A549 (cell line): ENCODE data around the gene SLC2A1. TPM values are rescaled to one million over a fixed set of nuclear protein-coding genes. Genes with fewer than 3 reads are reported as not detected.

Experiments used
- ATAC-seq, 2 experiments: fragments of 200-7000 bp in 1 of 2; fragments of >200 bp in 1 of 2; cut with Nextera tagmentation in 1 of 2; cut with Tn5 transposase in 1 of 2; 3 replicates each; pipeline versions ENCODE4 v1.8.0 to v1.9.1; 2018 to 2020; ENCODE audit warnings: mild to moderate bottlenecking in 1 of 2, moderate library complexity in 1 of 2
- CTCF ChIA-PET: fragments of 300-600 bp; sonication (Branson Sonifier 250); formaldehyde crosslinking; extraction: SDS; loops from one replicate; lab custom pipeline; 2021; ENCODE audit warnings: antibody characterized with exemption, inconsistent platforms; lab: Yijun Ruan, JAX
- POLR2A ChIA-PET: fragments of 350-600 bp; formaldehyde crosslinking; extraction: SDS; loops from one replicate; lab custom pipeline; 2021; ENCODE audit warnings: antibody characterized with exemption, inconsistent platforms; lab: Yijun Ruan, JAX
- DNase-seq, 2 experiments: peaks; one replicate each; pipeline versions ENCODE4 v3.0.0 to v3.0.0-alpha.2; 2011 to 2016; ENCODE audit warnings: low read depth in 1 of 2, low spot score in 1 of 2
- FAIRE-seq: peaks from 2 replicates; lab custom pipeline; 2011; peaks lifted over from hg19 to GRCh38; lab: Jason Lieb, UNC
- H3K27ac ChIP-seq, 2 experiments: fragments of >200 bp; sonication (Bioruptor Twin); formaldehyde crosslinking; 3 replicates each; pipeline ENCODE4 v1.5.1; 2016 to 2017
- H3K4me1 ChIP-seq: fragments of >200 bp; sonication (Bioruptor Twin); formaldehyde crosslinking; 3 replicates; pipeline ENCODE4 v1.6.1; 2016
- H3K4me2 ChIP-seq: fragments of >200 bp; sonication (Bioruptor Twin); formaldehyde crosslinking; 3 replicates; pipeline ENCODE4 v1.6.1; 2016
- H3K4me3 ChIP-seq: fragments of >200 bp; sonication (Bioruptor Twin); formaldehyde crosslinking; 3 replicates; pipeline ENCODE4 v1.5.1; 2016
- H3K9me3 ChIP-seq: fragments of >200 bp; sonication (Bioruptor Twin); formaldehyde crosslinking; 3 replicates; pipeline ENCODE4 v1.6.1; 2016
- CBX8 ChIP-seq: fragments of 200-600 bp; sonication (generic); IDR thresholded peaks from 2 replicates; pipeline ENCODE4 v1.6.1; 2016
- CEBPB ChIP-seq, 2 experiments: fragments of >200 bp in 1 of 2; sonication (Bioruptor Twin) in 1 of 2; formaldehyde crosslinking in 1 of 2; IDR thresholded peaks; 2 replicates each; pipeline ENCODE4 v1.6.1; 2012 to 2016
- CHD4 ChIP-seq: fragments of 200-600 bp; sonication (generic); IDR thresholded peaks from 2 replicates; pipeline ENCODE4 v1.6.1; 2016; ENCODE audit warnings: antibody characterized with exemption, mild to moderate bottlenecking, borderline replicate concordance
- EP300 ChIP-seq, 2 experiments: fragments of >200 bp; sonication (Bioruptor Twin); formaldehyde crosslinking; IDR thresholded peaks; 2 replicates in 1 of 2; 3 replicates in 1 of 2; pipeline ENCODE4 v1.6.1; 2016 to 2017
- ESRRA ChIP-seq: fragments of 150-350 bp; IDR thresholded peaks from 2 replicates; pipeline ENCODE4 v1.6.1; 2014; ENCODE audit warnings: mild to moderate bottlenecking, low read length, borderline replicate concordance
- FOSB ChIP-seq: fragments of 250-450 bp; sonication (Bioruptor Pico); IDR thresholded peaks from 2 replicates; pipeline ENCODE4 v1.5.0; 2020; ENCODE audit warnings: mild to moderate bottlenecking, moderate library complexity
- FOSL2 ChIP-seq, 2 experiments: fragments of 450-650 bp in 1 of 2; fragments of >200 bp in 1 of 2; sonication (Bioruptor Twin) in 1 of 2; formaldehyde crosslinking; IDR thresholded peaks; 2 replicates each; pipeline versions ENCODE4 v1.5.0 to v1.6.1; 2016 to 2020; ENCODE audit warnings: mild to moderate bottlenecking in 1 of 2, moderate library complexity in 1 of 2
- HOXB13 ChIP-seq: fragments of 250-450 bp; sonication (Bioruptor Pico); IDR thresholded peaks from 2 replicates; pipeline ENCODE4 v1.5.0; 2020; ENCODE audit warnings: low read depth, mild to moderate bottlenecking, moderate library complexity
- JUN ChIP-seq, 2 experiments: fragments of >200 bp; sonication (Bioruptor Twin); formaldehyde crosslinking; IDR thresholded peaks; 2 replicates in 1 of 2; 3 replicates in 1 of 2; pipeline ENCODE4 v1.6.1; 2016 to 2017
- KDM5A ChIP-seq: fragments of 200-600 bp; sonication (generic); IDR thresholded peaks from 2 replicates; pipeline ENCODE4 v1.6.1; 2016; ENCODE audit warnings: antibody characterized with exemption, mild to moderate bottlenecking
- NFE2L2 ChIP-seq: fragments of 150-350 bp; conservative IDR thresholded peaks from 2 replicates; pipeline ENCODE4 v1.6.1; 2014; ENCODE audit warnings: low read length
- NPAS2 ChIP-seq: fragments of 250-450 bp; sonication (Bioruptor Pico); IDR thresholded peaks from 2 replicates; pipeline ENCODE4 v1.8.0; 2022; ENCODE audit warnings: mild to moderate bottlenecking, moderate library complexity, borderline replicate concordance
- NR3C1 ChIP-seq: fragments of >200 bp; sonication (Bioruptor Twin); formaldehyde crosslinking; IDR thresholded peaks from 3 replicates; pipeline ENCODE4 v1.6.1; 2017
- PHF8 ChIP-seq: fragments of 200-600 bp; sonication (generic); IDR thresholded peaks from 2 replicates; pipeline ENCODE4 v1.6.1; 2016; ENCODE audit warnings: low read depth, mild to moderate bottlenecking, antibody characterized with exemption, moderate library complexity, borderline replicate concordance
- RARB ChIP-seq: fragments of 250-450 bp; sonication (Bioruptor Pico); IDR thresholded peaks from 2 replicates; pipeline ENCODE4 v1.8.0; 2021; ENCODE audit warnings: mild to moderate bottlenecking, moderate library complexity
- RCOR1 ChIP-seq: fragments of 150-350 bp; IDR thresholded peaks from 2 replicates; pipeline ENCODE4 v1.6.1; 2014; ENCODE audit warnings: antibody characterized with exemption, low read length, low read depth
- RNF2 ChIP-seq: fragments of 200-600 bp; sonication (generic); IDR thresholded peaks from 2 replicates; pipeline ENCODE4 v1.6.1; 2016; ENCODE audit warnings: low read depth, mild to moderate bottlenecking, antibody characterized with exemption, moderate library complexity, borderline replicate concordance
- SREBF2 ChIP-seq: fragments of 450-650 bp; IDR thresholded peaks from 2 replicates; pipeline ENCODE4 v1.6.1; 2014; ENCODE audit warnings: mild to moderate bottlenecking, moderate library complexity
- TFCP2L1 ChIP-seq: fragments of 250-450 bp; sonication (Bioruptor Pico); IDR thresholded peaks from 2 replicates; pipeline ENCODE4 v1.5.0; 2021; ENCODE audit warnings: mild to moderate bottlenecking
- ZC3H11A ChIP-seq: fragments of 450-650 bp; IDR thresholded peaks from 2 replicates; pipeline ENCODE4 v1.6.1; 2014; ENCODE audit warnings: antibody characterized with exemption, mild to moderate bottlenecking
- WGBS: methylation state at CpG from one replicate; pipeline ENCODE4 v1.1.6; 2017; ENCODE audit errors: missing lambda C conversion rate; 5-methylcytosine and 5-hydroxymethylcytosine counted together
- polyA plus RNA-seq, 4 experiments: library from polyadenylated mRNA; depleted of rRNA in 3 of 4; stranded (reverse); fragments of >200 nt; fragmentation: RNase III in 1 of 4; extraction: RNeasy Plus Mini Kit Qiagen cat#74134 plus additional on column Dnase treatment in 1 of 4; gene quantifications; 2 replicates in 3 of 4; 3 replicates in 1 of 4; pipeline ENCODE4 v1.2.3, GENCODE V29; 2011 to 2017
- TF ChIP-seq, protein P1 (sequence below): IDR thresholded peaks from 2 replicates; pipeline ENCODE4 v1.6.1; 2012; ENCODE audit warnings: low read depth, borderline replicate concordance
- TF ChIP-seq, protein P2 (sequence below): fragments of 250-450 bp; sonication (Bioruptor Pico); IDR thresholded peaks from 2 replicates; pipeline ENCODE4 v1.5.0; 2020; ENCODE audit warnings: low read depth, mild to moderate bottlenecking, moderate library complexity
- TF ChIP-seq, protein P3 (sequence below): fragments of 150-350 bp; IDR thresholded peaks from 2 replicates; pipeline ENCODE4 v1.6.1; 2014; ENCODE audit warnings: low read depth, mild to moderate bottlenecking, low read length

Gene SLC2A1
- polyA plus RNA-seq, 2 of the 4 experiments (the other 2 are of a cell fraction) = 106 to 124 TPM

DNA sequence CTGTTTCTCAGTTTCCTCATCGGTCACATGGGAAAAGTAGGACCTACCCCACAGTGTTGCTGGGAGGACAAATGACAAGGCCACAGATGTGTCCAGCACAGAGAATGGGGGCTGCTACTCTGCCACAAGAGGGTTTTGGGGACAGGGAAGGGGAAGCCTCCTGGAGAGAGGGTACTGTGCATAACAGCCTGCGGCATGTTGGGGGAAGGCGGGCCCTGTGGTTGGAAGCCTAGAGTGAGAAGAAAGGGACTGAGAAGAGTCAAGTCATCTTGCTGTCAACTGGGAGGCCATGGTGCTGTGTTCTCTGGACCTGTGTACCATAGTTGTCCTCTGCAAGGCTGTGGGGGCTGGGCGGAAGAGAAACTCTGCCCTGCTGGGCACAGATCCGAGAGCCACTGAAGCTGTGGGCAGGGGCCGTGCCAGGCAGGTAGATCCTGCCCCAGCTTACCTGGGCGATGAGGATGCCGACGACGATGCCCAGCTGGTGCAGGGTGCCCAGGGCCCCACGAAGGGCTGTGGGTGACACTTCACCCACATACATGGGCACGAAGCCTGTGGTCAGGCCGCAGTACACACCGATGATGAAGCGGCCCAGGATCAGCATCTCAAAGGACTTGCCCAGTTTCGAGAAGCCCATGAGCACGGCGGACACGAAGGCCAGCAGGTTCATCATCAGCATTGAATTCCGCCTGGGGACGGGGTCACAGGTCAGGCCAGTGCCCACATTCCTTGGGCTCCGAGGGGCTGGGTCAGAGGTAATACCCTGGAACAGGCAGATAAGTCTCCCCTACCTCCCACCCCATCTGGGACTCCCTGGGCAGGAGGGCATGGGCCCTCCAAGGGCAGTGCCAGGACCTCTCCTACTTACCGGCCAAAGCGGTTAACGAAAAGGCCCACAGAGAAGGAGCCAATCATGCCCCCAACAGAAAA, 28.2 kb downstream of the SLC2A1 start:
- peaks cover 65% of the 10 kb centered on the region for H3K4me1 ChIP-seq
- H3K4me3 ChIP-seq = no peak overlapping the region
- ChIA-PET CTCF (interaction anchor here (1.2 kb wide), 1 partner anchor 17 kb away, joined by 4 read pairs; no protein-coding TSS in a partner anchor), POLR2A (no interaction called here)
- DNase-seq = no peak
- H3K27ac ChIP-seq = peak overlapping the region; percentile 91 to 99; a peak in 4 of 6 replicates
- ATAC-seq = no peak; a peak in 1 of 6 replicates
- TF ChIP-seq, protein P1, sequence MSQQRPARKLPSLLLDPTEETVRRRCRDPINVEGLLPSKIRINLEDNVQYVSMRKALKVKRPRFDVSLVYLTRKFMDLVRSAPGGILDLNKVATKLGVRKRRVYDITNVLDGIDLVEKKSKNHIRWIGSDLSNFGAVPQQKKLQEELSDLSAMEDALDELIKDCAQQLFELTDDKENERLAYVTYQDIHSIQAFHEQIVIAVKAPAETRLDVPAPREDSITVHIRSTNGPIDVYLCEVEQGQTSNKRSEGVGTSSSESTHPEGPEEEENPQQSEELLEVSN = no peak
- TF ChIP-seq TFCP2L1 (CRISPR knock-in tag) (no peak), CBX8 (no peak), RNF2 (no peak), NR3C1 (no peak), KDM5A (no peak), SREBF2 (no peak), ZC3H11A (no peak), RCOR1 (no peak), FOSL2 (IDR thresholded peaks at IDR 0.05) (no peak), FOSL2 (CRISPR knock-in tag; IDR thresholded peaks at IDR 0.05) (no peak), HOXB13 (CRISPR knock-in tag) (no peak), EP300 (IDR thresholded peaks at IDR 0.05) (no peak), NFE2L2 (no peak), RARB (CRISPR knock-in tag) (no peak), NPAS2 (CRISPR knock-in tag) (no peak), PHF8 (no peak)
- TF ChIP-seq, protein P2, sequence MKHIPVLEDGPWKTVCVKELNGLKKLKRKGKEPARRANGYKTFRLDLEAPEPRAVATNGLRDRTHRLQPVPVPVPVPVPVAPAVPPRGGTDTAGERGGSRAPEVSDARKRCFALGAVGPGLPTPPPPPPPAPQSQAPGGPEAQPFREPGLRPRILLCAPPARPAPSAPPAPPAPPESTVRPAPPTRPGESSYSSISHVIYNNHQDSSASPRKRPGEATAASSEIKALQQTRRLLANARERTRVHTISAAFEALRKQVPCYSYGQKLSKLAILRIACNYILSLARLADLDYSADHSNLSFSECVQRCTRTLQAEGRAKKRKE = no peak
- TF ChIP-seq, protein P3, sequence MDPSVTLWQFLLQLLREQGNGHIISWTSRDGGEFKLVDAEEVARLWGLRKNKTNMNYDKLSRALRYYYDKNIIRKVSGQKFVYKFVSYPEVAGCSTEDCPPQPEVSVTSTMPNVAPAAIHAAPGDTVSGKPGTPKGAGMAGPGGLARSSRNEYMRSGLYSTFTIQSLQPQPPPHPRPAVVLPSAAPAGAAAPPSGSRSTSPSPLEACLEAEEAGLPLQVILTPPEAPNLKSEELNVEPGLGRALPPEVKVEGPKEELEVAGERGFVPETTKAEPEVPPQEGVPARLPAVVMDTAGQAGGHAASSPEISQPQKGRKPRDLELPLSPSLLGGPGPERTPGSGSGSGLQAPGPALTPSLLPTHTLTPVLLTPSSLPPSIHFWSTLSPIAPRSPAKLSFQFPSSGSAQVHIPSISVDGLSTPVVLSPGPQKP = no peak
- WGBS = 94% methylated on average over 22 of the region's 25 CpGs
- FAIRE-seq = no peak
- no peak overlapping the region for H3K4me2 ChIP-seq
- H3K9me3 ChIP-seq = no peaks in the 10 kb centered on the region

DNA sequence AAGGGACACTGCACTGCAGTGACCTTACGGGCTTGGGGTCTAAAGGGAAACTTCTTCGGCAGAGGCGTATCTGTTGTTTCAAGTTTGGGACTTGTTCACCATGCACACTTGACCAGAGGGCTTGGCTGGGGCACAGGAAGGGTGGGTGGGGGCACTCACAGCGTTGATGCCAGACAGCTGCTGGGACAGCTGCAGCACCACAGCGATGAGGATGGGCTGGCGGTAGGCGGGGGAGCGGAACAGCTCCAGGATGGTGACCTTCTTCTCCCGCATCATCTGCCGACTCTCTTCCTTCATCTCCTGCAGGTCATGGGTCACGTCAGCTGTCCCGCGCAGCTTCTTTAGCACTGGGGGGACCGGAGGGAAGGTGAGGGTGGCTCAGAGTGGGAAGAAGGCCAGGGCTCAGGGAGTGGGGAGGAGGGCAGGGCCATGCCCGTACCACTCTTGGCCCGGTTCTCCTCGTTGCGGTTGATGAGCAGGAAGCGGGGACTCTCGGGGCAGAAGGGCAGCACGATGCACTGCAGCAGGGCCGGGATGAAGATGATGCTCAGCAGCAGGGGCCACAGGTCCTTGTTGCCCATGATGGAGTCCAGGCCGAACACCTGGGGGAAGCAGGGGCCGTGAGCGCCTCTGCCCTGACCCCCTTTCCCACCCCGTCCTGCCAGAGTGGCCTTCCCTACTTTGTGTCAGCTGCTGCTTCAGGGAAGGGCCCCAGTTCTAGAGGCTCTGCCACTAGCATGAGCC, 29.1 kb downstream of the SLC2A1 start:
- no peak for ATAC-seq
- DNase-seq = no peak
- H3K9me3 ChIP-seq = no peaks in the 10 kb centered on the region
- CTCF ChIA-PET = interaction anchor here (1.2 to 8.9 kb wide), 2 partner anchors 17 to 144 kb away, joined by 4 to 103 read pairs; no protein-coding TSS in a partner anchor
- H3K4me2 ChIP-seq = no peak overlapping the region
- H3K4me1 ChIP-seq = peaks cover 63% of the 10 kb centered on the region
- TF ChIP-seq ESRRA (no peak), HOXB13 (CRISPR knock-in tag) (no peak), CEBPB (IDR thresholded peaks at IDR 0.05) (no peak), FOSB (no peak), CHD4 (no peak), NR3C1 (no peak), JUN (IDR thresholded peaks at IDR 0.05) (no peak), TFCP2L1 (CRISPR knock-in tag) (no peak), NFE2L2 (no peak)
- TF ChIP-seq, protein P3 = no peak
- no peak overlapping the region for H3K4me3 ChIP-seq
- peak overlapping the region in 1 of 2 experiments; percentile 21; a peak in 1 of 6 replicates for H3K27ac ChIP-seq
- WGBS = 90% methylated on average over 20 of the region's 26 CpGs
- POLR2A ChIA-PET = no interaction called here
- FAIRE-seq = no peak
